ENCODE results near the gene LRIG2. TPM values are rescaled to one million over a fixed set of nuclear protein-coding genes. Genes with fewer than 3 reads are reported as not detected.

LRIG2 gene
- polyA plus RNA-seq, 3 donors: 0.93 to 12.7 (median 0.96) TPM

GRCh38 chr1:113094506-113094905 is 21.5 kb downstream of the LRIG2 start:
- intact Hi-C loops (cut with micrococcal nuclease): no loop called here
- peaks cover 65 to 85% of the 10 kb centered on the region in 2 donors for H3K36me3 ChIP-seq (replicated peaks in 1 of 2; ENCODE audit: control insufficient read depth in 1 of 2, insufficient read depth in 2 of 2, low read length in 2 of 2)
- no peaks in the 10 kb centered on the region for H3K27me3 Mint-ChIP-seq (ENCODE audit: low read depth in 3 of 3)
- H3K36me3 Mint-ChIP-seq: peaks cover 62 to 73% of the 10 kb centered on the region in 2 donors
- H3K27me3 ChIP-seq (ENCODE audit: control insufficient read depth in 2 of 2, insufficient read depth in 2 of 2, low read length in 2 of 2): no peaks in the 10 kb centered on the region
- H3K27ac ChIP-seq (ENCODE audit: low read depth in 1 of 2, low read length in 2 of 2): no peak overlapping the region
- no peak overlapping the region for H3K4me3 Mint-ChIP-seq
- no peak overlapping the region for H3K4me3 ChIP-seq (replicated peaks in 1 of 3; ENCODE audit: low read depth in 2 of 3, low read length in 3 of 3)
- no peaks in the 10 kb centered on the region for H3K9me3 ChIP-seq (replicated peaks in 1 of 2; ENCODE audit: control insufficient read depth in 1 of 2, insufficient read depth in 1 of 2, low read length in 2 of 2)
- H3K4me1 Mint-ChIP-seq: no peaks in the 10 kb centered on the region
- peaks cover 17% of the 10 kb centered on the region for H4K20me1 ChIP-seq (ENCODE audit: insufficient read depth, low read length)
- no peak overlapping the region for H2AFZ ChIP-seq (ENCODE audit: insufficient read depth, low read depth, low read length, poor library complexity, severe bottlenecking)
- H3K9me3 Mint-ChIP-seq: no peaks in the 10 kb centered on the region
- TF ChIP-seq CTCF (IDR thresholded peaks at IDR 0.05): no peak
- H3K4me1 ChIP-seq (ENCODE audit: control insufficient read depth in 1 of 2, insufficient read depth in 2 of 2, low read length in 2 of 2): no peaks in the 10 kb centered on the region
- no peak overlapping the region for H3K9ac ChIP-seq (ENCODE audit: insufficient read depth, low read length, poor library complexity, severe bottlenecking)
- DNase-seq: no peak
- peak overlapping the region in 1 of 7 donors; percentile 67 for H3K27ac Mint-ChIP-seq
- peaks cover 13% of the 10 kb centered on the region for H3K79me2 ChIP-seq (ENCODE audit: insufficient read depth, low read length)
- no CpG with 5 or more reads among the region's 4 CpGs for WGBS (ENCODE audit: insufficient coverage)
- H3K4me2 ChIP-seq (replicated peaks; ENCODE audit: extremely low read depth, low read length, poor library complexity, severe bottlenecking): no peak overlapping the region

- H3K9me3 Mint-ChIP-seq: no peaks in the 10 kb centered on the region
- no peaks in the 10 kb centered on the region for H3K4me1 Mint-ChIP-seq
- peaks cover 2% of the 10 kb centered on the region for H3K79me2 ChIP-seq (ENCODE audit: insufficient read depth, low read length)
- no peak overlapping the region for H3K4me2 ChIP-seq (replicated peaks; ENCODE audit: extremely low read depth, low read length, poor library complexity, severe bottlenecking)
- H3K4me3 ChIP-seq (replicated peaks in 1 of 3; ENCODE audit: low read depth in 2 of 3, low read length in 3 of 3): no peak overlapping the region
- no CpG with 5 or more reads among the region's 5 CpGs for WGBS (ENCODE audit: insufficient coverage)
- no peak overlapping the region for H3K27ac ChIP-seq (ENCODE audit: low read depth in 1 of 2, low read length in 2 of 2)
- intact Hi-C loops (cut with micrococcal nuclease): no loop called here
- H2AFZ ChIP-seq (ENCODE audit: insufficient read depth, low read depth, low read length, poor library complexity, severe bottlenecking): no peak overlapping the region
- no peak overlapping the region for H3K27ac Mint-ChIP-seq
- no peaks in the 10 kb centered on the region for H3K27me3 ChIP-seq (ENCODE audit: control insufficient read depth in 2 of 2, insufficient read depth in 2 of 2, low read length in 2 of 2)
- no peaks in the 10 kb centered on the region for H3K9me3 ChIP-seq (replicated peaks in 1 of 2; ENCODE audit: control insufficient read depth in 1 of 2, insufficient read depth in 1 of 2, low read length in 2 of 2)
- H3K27me3 Mint-ChIP-seq (ENCODE audit: low read depth in 3 of 3): no peaks in the 10 kb centered on the region
- no peak overlapping the region for H3K9ac ChIP-seq (ENCODE audit: insufficient read depth, low read length, poor library complexity, severe bottlenecking)
- no peak for TF ChIP-seq CTCF (IDR thresholded peaks at IDR 0.05)
- no peak for DNase-seq
- no peaks in the 10 kb centered on the region for H3K4me1 ChIP-seq (ENCODE audit: control insufficient read depth in 1 of 2, insufficient read depth in 2 of 2, low read length in 2 of 2)
- peaks cover 73 to 79% of the 10 kb centered on the region in 2 donors for H3K36me3 Mint-ChIP-seq
- H3K36me3 ChIP-seq (replicated peaks in 1 of 2; ENCODE audit: control insufficient read depth in 1 of 2, insufficient read depth in 2 of 2, low read length in 2 of 2): peaks cover 79 to 98% of the 10 kb centered on the region in 2 donors
- no peak overlapping the region for H3K4me3 Mint-ChIP-seq
- H4K20me1 ChIP-seq (ENCODE audit: insufficient read depth, low read length): peaks cover 6% of the 10 kb centered on the region
These were observed 22.9 kb downstream of the LRIG2 start for GRCh38 chr1:113095790-113096455.

All from CD14-positive monocyte (primary cell).